HG02885 (cell line): ENCODE data around the gene DENND10.

Experiments
- ATAC-seq: cut with Tn5 transposase; IDR thresholded peaks from one replicate; pipeline ENCODE4 v1.9.1; 2021; ENCODE audit warnings: mild to moderate bottlenecking; ENCODE audit not compliant: unreplicated experiment, poor library complexity

DENND10 gene

DNA sequence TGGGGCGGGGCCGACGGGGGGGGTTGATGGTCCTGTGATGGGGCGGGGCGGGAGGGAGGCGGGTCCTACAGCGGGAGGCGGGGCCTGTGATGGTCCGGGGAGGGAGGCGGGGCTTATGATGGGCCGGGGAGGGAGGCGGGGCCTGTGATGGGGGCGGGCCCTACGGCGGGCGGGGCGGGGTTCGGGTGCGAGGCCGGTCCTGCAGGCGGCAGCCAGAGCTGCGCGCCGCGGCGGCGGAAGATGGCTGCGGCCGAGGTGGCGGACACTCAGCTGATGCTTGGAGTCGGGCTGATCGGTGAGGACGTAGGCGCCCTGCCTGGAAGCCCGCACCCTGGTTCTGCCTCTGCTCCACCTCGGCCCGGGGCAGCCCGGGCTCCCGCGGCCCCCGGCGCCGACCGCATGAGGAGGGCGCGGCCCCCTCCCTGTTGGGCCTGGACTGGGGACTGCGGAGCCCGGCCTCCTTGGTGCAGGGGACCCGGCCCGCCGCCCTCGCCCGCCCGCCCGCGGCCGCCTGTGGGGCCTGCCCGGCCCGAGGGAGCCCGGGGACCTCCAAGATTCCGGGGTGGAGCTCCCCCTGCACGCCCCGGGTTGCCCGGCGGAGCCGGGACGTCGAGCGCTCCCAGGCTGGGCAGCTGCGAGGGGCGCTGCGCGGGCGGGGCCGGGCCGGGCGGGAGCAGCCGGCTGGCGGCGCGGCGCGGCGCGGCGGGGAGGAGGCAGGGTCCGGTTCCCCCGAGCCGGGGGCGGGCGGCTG, at the start of gene DENND10:
Gene DENND10, plus strand, starts transcription at position 211 of the 751 bp plus-strand sequence. Its CDS starts 30 bp downstream, at position 241.
- peak; percentile 81 for ATAC-seq

- ATAC-seq: no peak
Measured at GRCh38 chr10:119055472-119055871, 48.4 kb upstream of the DENND10 start.

DNA sequence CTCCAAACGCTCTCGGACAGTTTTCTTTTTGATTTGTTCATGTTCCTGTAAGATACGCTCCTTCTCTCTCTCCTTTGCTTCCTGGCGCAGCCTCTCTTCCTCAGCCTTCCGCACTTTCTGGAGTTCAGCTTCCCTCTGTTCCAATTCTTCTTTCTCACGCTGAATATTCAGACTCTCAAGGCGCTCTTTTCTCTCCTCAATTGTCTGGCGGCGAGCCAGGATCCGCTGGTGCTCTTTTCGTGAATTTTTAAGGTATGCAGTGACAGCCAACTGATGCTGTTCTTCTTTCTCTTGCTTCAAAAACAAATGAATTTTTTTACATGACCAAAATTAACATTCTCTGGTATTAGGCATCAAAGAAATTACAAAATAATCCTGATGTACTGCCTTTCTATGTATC, 45.9 kb upstream of the DENND10 start:
- no peak for ATAC-seq

DNA sequence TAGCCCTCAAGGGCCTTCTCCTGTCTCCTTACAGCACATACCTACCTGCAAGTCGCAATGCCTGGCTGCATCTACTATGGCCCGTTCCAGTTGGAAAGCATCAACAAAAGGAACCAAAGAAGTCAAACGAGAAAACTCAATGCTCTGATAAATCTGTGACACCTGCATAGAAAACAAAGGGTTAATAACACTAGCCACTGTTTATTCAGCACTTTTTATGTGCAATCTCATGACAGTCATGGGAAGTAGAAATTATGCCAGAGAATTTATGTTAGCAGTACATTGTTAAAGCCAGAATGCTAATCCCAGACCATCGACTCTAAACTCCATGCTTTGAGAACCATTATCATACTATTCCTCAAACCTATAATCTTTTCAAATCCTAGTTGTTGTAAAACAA, 44.4 kb upstream of the DENND10 start:
- ATAC-seq: no peak

GRCh38 chr10:119060107-119060506, 43.8 kb upstream of the DENND10 start:
- no peak for ATAC-seq

GRCh38 chr10:119061352-119061751, 42.6 kb upstream of the DENND10 start:
- ATAC-seq: no peak

- ATAC-seq: no peak
Measured at GRCh38 chr10:119061926-119062325, 42.0 kb upstream of the DENND10 start.

DNA sequence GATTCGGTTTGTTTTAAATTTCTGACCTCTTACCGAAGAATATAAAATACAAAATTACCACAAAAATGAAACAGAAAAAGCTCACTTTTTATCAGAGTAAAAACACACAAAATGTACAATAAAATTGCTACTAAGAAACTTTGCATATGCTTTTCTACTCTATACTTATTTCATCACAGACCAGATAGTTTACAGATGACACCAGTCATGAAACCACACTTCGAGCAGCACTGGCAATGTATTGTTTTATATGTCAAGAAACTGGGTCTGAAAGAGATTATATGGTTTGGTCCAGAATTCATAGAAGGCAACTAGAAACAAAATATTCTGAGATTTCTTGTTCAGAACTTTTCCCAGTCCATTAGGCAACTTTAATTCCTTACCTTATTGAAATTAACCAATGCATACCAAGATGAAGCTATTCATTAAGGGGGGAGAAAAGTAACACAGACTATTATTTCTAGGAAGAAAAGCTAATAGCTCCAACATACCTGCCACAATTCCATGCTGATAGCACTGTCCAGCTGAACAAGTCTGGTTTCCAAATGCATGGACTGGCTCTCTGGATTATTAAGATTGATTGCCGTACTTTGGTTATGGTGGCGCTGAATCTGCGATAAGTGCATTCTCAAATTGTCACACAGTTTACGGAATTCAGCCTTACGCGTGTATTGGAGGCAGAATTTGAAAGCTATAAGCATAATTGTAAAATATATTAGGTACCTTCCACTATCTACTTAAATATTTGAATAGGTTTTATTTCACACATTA, 33.3 kb upstream of the DENND10 start:
- no peak for ATAC-seq

DNA sequence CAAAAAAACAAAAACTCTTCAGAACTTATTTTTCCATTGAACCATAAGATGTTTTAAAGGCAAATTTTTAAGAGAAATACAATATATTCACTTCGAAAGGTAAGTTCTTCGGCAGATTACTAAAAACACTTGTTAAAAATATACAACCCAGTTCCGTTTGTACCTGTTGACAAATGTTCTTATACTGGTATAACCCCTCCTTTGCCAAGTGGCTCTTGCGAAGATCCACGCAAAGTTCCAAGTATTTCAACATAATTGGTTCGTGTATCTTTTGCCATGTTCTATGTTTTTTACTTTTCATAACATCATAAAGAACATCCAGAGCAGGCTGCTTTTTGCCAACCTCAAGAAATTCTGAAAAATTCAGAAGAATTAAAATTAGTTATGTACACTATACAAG, 30.3 kb upstream of the DENND10 start:
- ATAC-seq: no peak

- no peak for ATAC-seq
Measured at GRCh38 chr10:119078422-119079179, 25.3 kb upstream of the DENND10 start.

- peak; percentile 61 for ATAC-seq
Measured at GRCh38 chr10:119079599-119080520, 24.1 kb upstream of the DENND10 start.

DNA sequence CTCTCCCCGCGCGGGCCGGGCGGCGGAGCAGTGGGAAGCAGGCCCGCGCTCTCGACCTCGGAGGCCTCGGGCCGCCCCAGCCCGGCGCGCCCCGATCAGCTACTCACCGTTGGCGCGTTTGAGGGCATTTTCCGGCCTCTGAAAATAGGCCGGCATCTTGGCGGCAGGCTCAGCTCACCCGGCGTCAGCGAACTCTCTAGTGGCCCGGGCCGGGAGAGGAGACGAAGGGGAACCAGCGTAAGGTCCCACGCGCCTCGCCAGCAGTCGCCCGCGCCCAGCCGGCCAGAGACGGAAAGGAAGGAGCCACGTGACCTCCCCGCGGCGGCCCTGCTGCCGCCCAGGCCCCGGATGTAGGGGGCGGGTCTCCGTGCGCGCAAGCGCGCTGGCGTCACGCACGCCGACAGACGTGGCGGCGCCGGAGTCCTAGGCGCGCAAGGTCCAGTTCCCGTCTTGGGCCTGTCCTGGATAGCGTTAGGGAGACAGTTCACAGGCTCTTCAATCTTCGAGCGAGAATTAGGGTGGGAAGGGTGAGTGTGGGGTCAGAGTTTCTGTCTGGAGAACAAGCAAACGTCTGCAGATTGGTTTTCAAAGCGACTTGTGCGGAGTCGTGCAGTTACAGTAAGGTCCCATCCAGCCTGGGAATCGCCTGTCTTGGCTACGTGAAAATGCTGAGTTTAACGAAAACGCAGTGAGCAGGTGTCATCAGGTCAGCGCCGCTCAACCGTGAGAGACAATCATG, 23.2 kb upstream of the DENND10 start, which contains the start of gene EIF3A:
Gene EIF3A, minus strand, starts transcription at position 297 of the 739 bp plus-strand sequence. Its CDS starts 141 bp downstream, at position 156.
- peak; percentile 85 for ATAC-seq

- ATAC-seq: no peak
Measured at GRCh38 chr10:119084896-119085295, 19.0 kb upstream of the DENND10 start.

DNA sequence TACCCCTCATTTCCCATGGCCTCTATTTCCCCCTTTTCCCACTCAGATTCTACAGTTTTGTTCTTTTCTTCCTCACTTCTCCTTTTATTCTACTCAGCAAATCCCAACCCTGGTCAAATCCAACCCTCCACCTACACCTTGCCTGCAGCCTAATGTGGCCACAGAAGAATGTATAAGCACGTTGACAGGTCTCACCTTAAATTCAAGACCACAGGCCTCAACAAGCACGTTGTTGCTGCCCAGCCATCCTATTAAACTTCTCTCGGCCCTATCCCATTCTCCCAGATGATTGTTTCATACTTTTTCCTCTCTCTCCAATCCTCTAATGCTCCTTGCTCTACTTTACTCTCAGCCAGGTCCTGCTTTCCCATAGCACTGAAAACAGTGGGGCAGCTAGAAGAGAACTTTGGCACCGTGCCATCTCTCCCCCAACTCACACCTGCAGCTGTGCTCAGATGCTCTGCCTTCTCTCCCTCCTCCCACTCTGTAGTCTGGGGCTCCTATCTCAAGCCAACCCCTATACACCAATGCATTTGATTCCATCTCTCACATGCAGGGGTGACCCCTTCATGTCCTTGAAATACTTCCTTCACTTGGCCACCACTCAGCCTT, 16.5 kb upstream of the DENND10 start:
- no peak for ATAC-seq

DNA sequence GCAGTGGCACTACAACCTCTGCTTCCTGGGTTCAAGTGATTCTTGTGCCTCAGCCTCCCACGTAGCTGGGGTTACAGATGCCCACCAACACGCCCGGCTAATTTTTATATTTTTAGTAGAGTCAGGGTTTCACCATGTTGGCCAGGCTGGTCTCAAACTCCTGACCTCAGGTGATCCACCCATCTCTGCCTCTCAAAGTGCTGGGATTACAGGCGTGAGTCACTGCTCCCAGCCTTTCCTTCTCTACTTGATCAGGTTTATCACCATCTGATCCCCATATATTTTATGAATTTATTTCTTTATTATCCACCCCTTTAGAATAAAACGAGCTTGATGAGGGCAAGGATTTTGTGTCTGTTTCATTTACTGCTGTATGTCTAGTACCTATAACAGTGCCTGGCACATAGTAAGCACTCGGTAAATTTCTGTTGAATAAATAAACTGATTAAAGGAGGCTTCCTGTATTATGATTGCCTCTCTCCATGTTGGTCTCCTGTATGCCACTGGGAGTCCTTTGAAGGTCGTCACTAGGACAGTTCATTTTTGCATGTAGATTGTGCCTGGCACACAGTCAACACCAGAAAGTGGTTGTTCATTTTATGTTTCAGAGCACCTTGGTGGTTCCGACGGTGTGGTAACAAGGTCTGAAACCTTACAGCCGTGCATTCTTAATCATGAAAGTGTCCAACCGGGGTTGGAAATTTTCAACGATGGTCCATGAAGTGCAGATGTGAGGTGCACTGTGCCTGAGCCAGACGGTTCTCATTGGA, 13.7 kb upstream of the DENND10 start:
- no peak for ATAC-seq

DNA sequence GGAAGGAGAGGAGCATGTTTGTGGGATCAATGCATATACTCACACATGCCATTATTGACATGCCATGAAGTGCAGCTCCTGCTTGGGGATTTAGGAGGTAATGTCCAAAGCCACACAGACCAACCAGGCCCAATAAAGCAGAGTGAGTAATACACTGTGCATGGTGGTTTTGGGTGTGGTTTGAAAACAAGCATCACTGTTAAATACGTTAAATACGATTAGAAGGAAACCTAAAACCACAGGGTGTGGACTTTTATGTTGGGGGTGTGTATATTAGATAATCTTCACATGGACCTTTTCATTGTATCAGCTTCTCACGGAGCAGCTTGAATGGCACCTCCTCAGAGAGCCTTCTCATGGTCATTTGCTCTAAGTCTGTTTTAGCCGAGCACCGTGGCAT, 12.9 kb upstream of the DENND10 start:
- ATAC-seq: peak; percentile 60

DNA sequence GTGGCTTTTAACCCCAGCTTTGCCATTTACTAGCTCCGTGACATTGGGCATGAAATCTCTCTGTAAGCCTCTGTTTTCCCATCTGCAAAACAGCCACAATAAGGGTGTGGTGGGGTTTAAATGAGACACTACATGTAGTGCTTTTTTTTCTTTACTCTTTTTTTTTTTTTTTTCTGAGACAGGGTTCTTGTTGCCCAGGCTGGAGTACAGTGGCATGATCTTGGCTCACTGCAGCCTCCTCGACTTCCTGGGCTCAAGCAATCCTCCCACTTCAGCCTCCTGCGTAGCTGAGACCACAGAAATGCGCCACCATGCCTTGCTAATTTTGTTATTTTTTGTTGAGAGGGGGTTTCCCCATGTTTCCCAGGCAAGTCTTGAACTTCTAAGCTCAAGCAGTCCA, 8.3 kb upstream of the DENND10 start:
- ATAC-seq: no peak
